HepG2 (cell line): ENCODE measurements around the gene OTUB2. TPM values are rescaled to one million over a fixed set of nuclear protein-coding genes. Genes with fewer than 3 reads are reported as not detected.

Source experiments
- AFF4 ChIP-seq: sonication (generic); formaldehyde crosslinking; IDR thresholded peaks from 2 replicates; pipeline ENCODE4 v1.4.0; 2020; ENCODE audit warnings: missing genetic modification reagents
- AGO1 ChIP-seq: fragments of 200-400 bp; formaldehyde crosslinking; IDR thresholded peaks from 2 replicates; pipeline ENCODE4 v1.6.1; 2017; ENCODE audit warnings: mild to moderate bottlenecking, low read depth, low read length, moderate library complexity; ENCODE audit not compliant: poor library complexity, severe bottlenecking
- CBFB ChIP-seq: sonication (generic); formaldehyde crosslinking; IDR thresholded peaks from 2 replicates; pipeline ENCODE4 v1.4.0; 2020; ENCODE audit warnings: missing genetic modification reagents
- DR1 ChIP-seq: sonication (generic); formaldehyde crosslinking; IDR thresholded peaks from 2 replicates; pipeline ENCODE4 v1.8.0; 2021; ENCODE audit warnings: mild to moderate bottlenecking, missing genetic modification reagents, inconsistent platforms
- ESRRA ChIP-seq: sonication (generic); formaldehyde crosslinking; IDR thresholded peaks from 2 replicates; pipeline ENCODE4 v1.5.1; 2020; ENCODE audit warnings: mild to moderate bottlenecking, low read depth, missing genetic modification reagents
- POLR2G ChIP-seq: fragments of 200-400 bp; formaldehyde crosslinking; IDR thresholded peaks from 2 replicates; pipeline ENCODE4 v1.6.1; 2018; ENCODE audit warnings: mild to moderate bottlenecking, low read depth, low read length, moderate library complexity
- PPARG ChIP-seq: conservative IDR thresholded peaks from 2 replicates; pipeline ENCODE4 v1.6.1; 2016; ENCODE audit warnings: missing biosample characterization, missing genetic modification reagents
- RARA ChIP-seq: IDR thresholded peaks from 2 replicates; pipeline ENCODE4 v1.6.1; 2016; ENCODE audit warnings: missing genetic modification reagents, missing compliant biosample characterization
- ZBTB43 ChIP-seq: sonication (generic); formaldehyde crosslinking; conservative IDR thresholded peaks from 2 replicates; pipeline ENCODE4 v1.4.0; 2020; ENCODE audit warnings: missing genetic modification reagents
- ZFY ChIP-seq: sonication (generic); formaldehyde crosslinking; IDR thresholded peaks from 2 replicates; pipeline ENCODE4 v1.4.0; 2020; ENCODE audit warnings: missing genetic modification reagents
- ZNF264 ChIP-seq: sonication (generic); formaldehyde crosslinking; IDR thresholded peaks from 2 replicates; pipeline ENCODE4 v1.4.0; 2020; ENCODE audit warnings: missing genetic modification reagents
- ZNF326 ChIP-seq: sonication (generic); formaldehyde crosslinking; IDR thresholded peaks from 2 replicates; pipeline ENCODE4 v1.4.0; 2020; ENCODE audit warnings: missing genetic modification reagents, borderline replicate concordance
- polyA plus RNA-seq, 8 experiments: library from polyadenylated mRNA; depleted of rRNA in 3 of 8; stranded (reverse) in 7 of 8; unstranded in 1 of 8; fragments of >200 nt; fragmentation: Illumina TruSeq in 4 of 8; extraction: Trizol in 4 of 8; gene quantifications; 2 replicates each; pipeline versions ENCODE4 v1.2.1 to v1.2.3, GENCODE V29; 2011 to 2016; ENCODE audit warnings: low read depth in 4 of 8, missing spikeins in 1 of 8, mixed read lengths in 1 of 8; ENCODE audit not compliant: insufficient read depth in 1 of 8
- total RNA-seq, 5 experiments: library from RNA; depleted of rRNA; stranded (reverse); fragments of >200 nt; fragmentation: Illumina TruSeq; extraction: Trizol; gene quantifications; 2 replicates each; pipeline ENCODE4 v1.2.3, GENCODE V29; 2016; ENCODE audit warnings: low read depth in 1 of 5
- TF ChIP-seq, protein P1 (sequence below): sonication (generic); formaldehyde crosslinking; IDR thresholded peaks from 2 replicates; pipeline ENCODE4 v1.4.0; 2020; ENCODE audit warnings: mild to moderate bottlenecking, missing genetic modification reagents
- TF ChIP-seq, protein P2 (sequence below): IDR thresholded peaks from 2 replicates; pipeline ENCODE4 v1.4.0; 2020; ENCODE audit warnings: mild to moderate bottlenecking, missing genetic modification reagents

Gene OTUB2
- total and polyA plus RNA-seq, 2 of the 13 experiments (the other 11 are each of a cell fraction or from before 2014, with no cell fraction given) = 2.2 to 2.4 TPM

GRCh38 chr14:94038921-94039629 is 12.9 kb downstream of the OTUB2 start (continued):
- TF ChIP-seq ESRRA (CRISPR knock-in tag) (peak; percentile 72; the same call in 1 of the 2 replicates), ZBTB43 (no peak), RARA (CRISPR knock-in tag) (peak; percentile 46; the same call in 1 of the 2 replicates), ZNF326 (no peak), AFF4 (CRISPR knock-in tag) (no peak), CBFB (CRISPR knock-in tag) (no peak), AGO1 (no peak), POLR2G (no peak), ZFY (CRISPR knock-in tag) (0 out of 2 replicates have a peak, but pooled peaks have one; percentile 26), DR1 (CRISPR knock-in tag) (no peak), ZNF264 (CRISPR knock-in tag) (no peak), PPARG (no peak)
- TF ChIP-seq, protein P1, sequence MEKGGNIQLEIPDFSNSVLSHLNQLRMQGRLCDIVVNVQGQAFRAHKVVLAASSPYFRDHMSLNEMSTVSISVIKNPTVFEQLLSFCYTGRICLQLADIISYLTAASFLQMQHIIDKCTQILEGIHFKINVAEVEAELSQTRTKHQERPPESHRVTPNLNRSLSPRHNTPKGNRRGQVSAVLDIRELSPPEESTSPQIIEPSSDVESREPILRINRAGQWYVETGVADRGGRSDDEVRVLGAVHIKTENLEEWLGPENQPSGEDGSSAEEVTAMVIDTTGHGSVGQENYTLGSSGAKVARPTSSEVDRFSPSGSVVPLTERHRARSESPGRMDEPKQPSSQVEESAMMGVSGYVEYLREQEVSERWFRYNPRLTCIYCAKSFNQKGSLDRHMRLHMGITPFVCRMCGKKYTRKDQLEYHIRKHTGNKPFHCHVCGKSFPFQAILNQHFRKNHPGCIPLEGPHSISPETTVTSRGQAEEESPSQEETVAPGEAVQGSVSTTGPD (CRISPR knock-in tag) = no peak
- TF ChIP-seq, protein P2, sequence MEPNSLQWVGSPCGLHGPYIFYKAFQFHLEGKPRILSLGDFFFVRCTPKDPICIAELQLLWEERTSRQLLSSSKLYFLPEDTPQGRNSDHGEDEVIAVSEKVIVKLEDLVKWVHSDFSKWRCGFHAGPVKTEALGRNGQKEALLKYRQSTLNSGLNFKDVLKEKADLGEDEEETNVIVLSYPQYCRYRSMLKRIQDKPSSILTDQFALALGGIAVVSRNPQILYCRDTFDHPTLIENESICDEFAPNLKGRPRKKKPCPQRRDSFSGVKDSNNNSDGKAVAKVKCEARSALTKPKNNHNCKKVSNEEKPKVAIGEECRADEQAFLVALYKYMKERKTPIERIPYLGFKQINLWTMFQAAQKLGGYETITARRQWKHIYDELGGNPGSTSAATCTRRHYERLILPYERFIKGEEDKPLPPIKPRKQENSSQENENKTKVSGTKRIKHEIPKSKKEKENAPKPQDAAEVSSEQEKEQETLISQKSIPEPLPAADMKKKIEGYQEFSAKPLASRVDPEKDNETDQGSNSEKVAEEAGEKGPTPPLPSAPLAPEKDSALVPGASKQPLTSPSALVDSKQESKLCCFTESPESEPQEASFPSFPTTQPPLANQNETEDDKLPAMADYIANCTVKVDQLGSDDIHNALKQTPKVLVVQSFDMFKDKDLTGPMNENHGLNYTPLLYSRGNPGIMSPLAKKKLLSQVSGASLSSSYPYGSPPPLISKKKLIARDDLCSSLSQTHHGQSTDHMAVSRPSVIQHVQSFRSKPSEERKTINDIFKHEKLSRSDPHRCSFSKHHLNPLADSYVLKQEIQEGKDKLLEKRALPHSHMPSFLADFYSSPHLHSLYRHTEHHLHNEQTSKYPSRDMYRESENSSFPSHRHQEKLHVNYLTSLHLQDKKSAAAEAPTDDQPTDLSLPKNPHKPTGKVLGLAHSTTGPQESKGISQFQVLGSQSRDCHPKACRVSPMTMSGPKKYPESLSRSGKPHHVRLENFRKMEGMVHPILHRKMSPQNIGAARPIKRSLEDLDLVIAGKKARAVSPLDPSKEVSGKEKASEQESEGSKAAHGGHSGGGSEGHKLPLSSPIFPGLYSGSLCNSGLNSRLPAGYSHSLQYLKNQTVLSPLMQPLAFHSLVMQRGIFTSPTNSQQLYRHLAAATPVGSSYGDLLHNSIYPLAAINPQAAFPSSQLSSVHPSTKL (CRISPR knock-in tag) = no peak; the same call in 1 of the 2 replicates
